ENCODE measurements around the gene SOCS1.

SOCS1 gene

DNA sequence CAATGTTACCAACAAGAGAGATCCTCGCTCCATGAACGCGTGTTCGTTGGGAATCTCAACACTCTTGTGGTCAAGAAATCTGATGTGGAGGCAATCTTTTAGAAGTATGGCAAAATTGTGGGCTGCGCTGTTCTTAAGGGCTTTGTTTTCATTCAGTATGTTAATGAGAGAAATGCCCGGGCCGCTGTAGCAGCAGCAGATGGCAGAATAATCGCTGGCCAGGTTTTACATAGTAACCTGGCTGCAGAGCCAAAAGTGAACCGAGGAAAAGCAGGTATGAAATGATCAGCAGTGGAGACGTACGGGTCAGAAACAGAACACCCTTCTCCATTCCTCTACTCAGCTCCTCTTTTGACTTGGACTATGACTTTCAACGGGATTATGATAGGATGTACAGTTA lies 13.3 kb downstream of the SOCS1 start:
- no peak for FAIRE-seq

DNA sequence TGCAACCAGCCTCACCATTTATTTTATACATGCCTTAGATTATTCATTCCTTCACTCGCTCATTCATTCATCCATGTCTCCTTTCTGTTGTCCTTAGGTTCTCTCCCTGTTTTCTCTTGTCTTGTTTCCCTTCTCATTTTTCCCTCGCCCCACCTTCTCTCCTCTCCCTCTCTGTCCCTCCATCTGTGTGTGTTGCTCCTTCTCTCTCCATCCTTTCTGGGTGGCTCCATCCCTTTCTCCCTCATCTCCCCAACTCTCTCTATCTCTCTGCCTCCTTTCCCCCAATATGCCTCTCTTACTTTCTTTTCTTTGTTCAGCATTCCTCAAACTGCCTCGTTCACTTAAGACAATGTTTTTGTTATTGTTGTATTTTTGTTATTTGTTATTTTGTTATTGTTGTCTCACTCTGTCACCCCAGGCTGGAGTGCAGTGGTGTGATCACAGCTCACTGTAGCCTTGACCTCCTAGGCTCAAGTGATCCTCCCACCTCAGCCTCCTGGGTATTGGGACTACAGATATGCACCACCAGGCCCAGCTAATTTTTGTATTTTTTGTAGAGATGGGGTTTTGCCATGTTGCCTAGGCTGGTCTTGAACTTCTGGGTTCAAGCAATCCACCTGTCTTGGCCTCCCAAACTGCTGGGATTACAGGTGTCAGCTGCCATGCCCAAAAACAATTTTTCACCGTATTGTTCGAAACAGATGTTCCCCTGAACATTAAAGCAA lies 14.4 kb downstream of the SOCS1 start:
- FAIRE-seq: no peak

DNA sequence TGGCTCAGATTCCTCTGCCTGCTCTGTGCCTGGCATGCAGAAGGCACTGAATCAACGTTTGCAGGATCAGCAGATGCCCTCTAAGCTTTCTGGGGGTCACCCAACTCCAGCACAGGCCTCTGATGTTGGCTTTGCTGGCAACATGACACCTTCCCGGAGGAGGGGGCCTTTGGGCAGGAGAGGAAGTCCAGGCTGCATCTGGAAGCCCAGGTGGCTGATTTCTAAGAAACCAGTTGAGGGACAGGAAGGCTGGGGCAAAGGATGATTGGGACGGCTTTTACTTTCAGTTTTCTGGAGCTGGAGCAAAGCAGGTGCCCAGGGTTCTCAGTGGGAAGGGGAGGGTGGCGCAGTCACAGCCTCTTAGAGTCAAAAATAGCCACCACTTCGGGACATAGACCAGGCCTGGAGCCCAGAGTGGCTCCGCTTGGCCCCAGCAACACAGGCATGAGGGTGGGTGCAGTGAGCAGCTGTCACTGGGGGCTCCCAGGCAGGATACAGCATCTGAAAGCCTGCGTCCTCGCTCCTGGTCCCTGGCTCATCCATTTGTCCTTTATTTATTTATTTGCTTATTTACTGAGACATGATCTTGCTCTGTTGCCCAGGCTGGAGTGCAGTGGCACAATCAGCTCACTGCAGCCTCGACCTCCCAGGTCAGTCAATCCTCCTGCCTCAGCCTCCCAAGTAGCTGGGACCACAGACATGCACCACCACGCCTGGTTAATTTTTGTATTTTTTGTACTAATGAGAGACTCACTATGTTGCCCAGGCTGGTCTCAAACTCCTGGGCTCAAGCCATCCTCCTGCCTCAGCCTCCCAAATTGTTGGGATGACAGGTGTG lies 15.1 kb downstream of the SOCS1 start:
- FAIRE-seq: no peak

DNA sequence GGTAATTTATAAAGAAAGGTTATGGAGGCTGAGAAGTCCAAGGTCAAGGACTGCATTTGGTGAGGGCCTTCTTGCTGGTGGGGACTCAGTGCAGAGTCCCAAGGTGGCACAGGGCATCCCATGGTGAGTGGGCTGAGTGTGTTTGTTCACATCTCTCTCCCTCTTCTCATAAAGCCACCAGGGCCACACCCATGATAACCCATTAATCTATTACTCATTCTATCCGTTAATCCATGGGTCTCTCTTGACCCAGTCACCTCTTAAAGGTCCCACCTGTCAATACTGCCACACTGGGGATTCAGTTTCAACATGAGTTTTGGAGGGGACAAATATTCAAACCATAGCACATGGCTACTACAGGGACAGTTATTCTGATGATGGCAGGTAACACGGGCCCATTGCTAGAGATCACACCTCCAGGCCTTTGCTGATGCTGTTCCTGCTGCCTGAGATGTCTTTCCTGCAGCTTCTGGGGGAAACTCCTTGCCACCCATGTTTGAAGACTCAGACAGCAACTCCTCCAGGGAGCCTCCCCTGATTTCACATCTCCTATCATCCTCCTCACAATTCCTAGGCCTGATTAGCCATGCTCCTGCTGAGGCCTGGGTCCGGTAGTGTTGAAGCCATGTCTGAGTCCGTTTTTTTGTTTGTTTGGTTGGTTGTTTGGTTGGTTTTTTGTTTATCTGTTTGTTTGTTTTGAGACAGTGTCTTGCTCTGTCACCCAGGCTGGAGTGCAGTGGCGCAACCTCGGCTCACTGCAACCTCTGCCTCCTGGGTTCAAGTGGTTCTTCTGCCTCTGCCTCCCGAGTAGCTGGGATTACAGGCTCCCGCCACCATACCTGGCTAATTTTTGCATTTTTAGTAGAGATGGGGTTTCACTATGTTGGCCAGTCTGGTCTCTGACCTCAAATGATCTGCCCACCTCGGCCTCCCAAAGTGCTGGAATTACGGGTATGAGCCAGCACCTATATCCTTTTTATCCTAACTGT lies 16.1 kb downstream of the SOCS1 start:
- FAIRE-seq: no peak

DNA sequence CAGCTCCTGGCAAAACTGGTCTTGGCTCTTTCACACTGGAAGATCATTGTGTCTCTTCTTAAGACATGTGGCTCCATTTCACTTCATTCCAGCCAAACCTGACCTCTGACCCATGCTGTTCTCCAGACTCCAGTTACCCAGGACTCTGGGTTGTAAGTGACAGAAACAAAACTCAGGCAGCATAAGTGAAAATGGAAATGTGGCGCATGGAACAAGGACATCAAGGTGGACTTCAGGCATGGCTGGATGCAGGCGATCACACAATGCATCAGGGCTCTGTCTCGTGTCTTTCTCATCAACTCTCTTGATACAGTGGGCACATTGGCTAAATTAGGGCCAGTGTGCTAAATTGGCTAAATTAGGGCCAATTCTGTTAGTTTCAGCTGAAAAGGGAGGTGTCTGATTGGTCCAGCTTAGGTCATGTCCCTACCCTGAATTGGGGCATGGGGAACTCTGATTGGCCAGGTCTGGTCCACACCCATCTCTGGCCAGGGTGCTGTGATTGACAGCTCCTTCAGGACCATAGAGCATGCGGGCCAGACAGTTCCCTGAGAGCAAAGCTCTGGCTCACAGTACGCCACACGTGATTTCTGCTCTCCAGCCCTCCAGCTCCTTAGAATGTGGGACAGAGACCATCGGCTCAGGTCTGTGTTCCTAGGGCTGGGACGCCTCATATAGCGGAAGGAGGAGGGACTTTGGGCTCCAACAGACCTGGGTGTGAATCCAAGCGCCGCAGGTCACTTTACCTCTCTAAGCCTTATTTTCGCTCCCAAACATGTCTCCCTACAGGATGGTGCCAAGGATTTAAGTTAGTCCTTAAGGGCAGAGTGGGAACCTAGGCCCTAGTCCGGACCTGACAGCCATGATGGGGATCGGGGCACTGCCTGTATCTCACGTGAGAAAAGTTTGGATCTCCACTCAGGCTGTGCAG lies 17.5 kb downstream of the SOCS1 start:
- FAIRE-seq: no peak

DNA sequence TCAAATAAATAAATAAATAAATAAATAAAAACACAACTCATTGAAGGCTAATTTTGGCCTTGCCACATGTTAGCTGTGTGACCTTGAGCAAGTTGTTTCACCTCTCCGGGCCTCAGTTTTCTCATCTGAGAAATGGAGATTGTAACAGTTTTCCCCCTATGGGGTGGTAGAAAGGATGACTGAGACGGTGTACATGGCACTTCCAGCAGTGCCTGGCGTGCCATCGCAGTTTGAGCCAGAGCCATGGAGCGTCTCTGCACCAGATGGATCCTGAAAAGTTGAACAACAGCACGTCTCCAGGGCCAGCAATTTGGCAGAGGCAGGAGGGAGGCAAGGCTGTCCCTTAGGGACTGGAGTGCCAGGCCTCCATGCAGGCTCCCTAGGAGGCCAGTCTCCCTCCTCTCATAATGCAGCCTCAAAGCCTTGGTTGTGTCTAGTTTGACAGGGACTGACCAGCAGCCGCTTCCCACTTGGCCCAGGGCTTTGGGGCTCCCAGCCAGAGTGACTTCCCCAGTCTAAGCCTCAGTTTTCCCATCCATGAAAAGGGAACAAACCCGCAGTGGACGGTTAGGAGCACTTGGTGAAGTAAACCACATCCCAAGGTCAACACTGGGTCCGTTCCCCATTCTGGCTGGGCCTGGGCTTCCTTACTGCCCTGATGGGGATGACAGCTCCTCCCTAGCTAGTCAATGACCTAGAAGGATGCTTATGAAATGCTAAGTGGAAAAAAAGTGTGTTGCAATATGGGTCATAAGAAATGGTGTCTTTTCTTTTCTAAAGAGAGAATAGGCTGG lies 19.3 kb downstream of the SOCS1 start:
- FAIRE-seq: no peak

DNA sequence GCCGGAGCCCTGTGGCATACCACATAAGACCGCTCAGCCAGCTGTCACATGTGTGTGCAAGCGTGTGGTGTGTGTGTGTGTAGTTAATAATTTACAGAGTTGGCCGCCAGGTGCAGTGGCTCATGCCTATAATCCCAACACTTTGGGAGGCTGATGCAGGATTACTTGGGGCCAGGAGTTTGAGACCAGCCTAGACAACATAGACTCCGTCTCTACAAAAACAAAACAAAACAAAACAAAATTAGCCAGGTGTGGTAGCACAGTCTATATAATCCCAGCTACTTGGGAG lies 20.4 kb downstream of the SOCS1 start:
- no peak for FAIRE-seq

GRCh38 chr16:11234884-11235702 lies 20.9 kb downstream of the SOCS1 start:
- no peak for FAIRE-seq

DNA sequence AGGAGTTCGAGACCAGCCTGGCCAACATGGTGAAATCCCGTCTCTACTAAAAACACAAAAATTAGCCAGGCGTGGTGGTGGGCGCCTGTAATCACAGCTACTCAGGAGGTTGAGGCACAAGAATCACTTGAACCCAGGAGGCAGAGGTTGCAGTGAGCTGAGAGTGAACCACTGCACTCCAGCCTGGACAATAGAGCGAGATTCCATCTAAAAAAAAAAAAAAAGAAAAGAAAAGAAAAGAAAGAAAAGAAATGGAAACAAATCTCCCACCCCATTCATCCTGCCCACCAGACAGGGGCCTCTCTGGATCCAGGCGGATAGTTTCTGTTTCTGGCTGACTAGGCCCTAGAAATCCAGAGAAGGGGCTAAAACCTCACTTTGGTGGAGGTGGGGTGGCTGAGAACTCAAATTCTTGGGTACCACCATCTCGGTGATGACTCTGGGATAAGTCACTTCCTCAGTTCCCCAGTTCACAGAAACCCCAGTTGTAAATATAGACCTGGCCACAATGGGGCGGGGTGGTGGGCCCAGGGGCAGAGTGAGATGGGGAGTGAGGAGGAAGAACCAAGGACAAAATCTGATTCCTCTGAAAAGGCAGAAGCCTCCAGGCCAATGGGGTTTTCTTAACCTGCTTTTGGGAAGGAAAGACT lies 22.2 kb downstream of the SOCS1 start:
- FAIRE-seq: no peak

GRCh38 chr16:11232852-11233726 lies 22.9 kb downstream of the SOCS1 start:
- FAIRE-seq: no peak

DNA sequence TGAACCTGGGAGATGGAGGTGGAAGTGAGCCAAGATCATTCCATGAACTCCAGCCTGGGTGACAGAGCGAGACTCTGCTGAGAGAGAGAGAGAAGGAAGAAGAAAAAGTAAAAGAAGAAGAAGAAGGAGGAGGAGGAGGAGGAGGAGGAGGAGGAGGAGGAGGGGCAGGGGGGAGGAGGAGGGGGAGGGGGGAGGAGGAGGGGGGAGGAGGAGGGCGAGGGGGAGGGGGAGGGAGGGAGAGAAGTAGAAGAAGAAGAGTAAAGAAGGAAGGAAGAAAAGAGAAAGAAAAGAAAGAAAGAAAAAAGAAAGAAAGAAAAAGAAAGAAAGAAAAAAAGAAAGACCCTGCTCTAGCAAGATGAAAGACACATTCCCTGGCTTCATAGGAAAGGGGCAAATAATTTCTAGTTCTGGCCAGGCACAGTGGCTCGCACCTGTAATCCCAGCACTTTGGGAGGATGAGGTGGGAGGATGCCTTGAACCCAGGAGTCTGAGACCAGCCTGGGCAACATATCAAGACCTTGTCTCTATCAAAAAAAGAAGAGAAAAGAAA lies 23.6 kb downstream of the SOCS1 start:
- FAIRE-seq: no peak

DNA sequence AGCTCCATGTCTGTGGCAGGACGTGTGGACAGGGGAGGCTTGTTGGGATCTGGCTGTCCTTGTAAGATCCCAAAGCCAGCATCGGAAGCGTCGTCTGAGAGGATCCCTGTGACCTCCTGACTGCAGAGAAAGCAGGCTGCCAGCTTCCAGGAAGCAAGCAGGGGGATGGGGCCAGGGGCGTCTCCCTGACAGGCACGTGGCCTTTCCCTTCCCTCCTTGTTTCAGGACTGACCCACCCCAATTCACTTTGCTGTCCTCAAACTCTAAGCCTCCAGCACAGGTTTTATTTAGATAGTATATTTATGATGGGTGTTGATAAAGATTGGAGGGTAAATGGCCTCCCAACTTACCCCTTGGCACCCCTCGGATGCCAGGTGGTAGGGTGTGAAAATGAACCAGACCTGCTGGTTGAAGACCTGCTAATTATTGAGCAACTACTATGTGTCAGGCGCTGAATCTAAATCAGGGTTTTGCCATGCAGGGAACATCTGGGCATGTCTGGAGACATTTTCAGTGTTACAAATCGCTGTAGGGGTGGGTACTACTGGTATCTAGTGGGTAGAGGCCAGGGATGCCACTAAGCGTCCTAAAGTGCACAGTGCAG lies 24.5 kb downstream of the SOCS1 start:
- no peak for FAIRE-seq

GRCh38 chr16:11229906-11230305 lies 26.1 kb downstream of the SOCS1 start:
- FAIRE-seq: no peak

GRCh38 chr16:11229432-11229831 lies 26.6 kb downstream of the SOCS1 start:
- FAIRE-seq: no peak

- no peak for FAIRE-seq
Measured at GRCh38 chr16:11225677-11226549, 30.1 kb downstream of the SOCS1 start.

- no peak for FAIRE-seq
Measured at GRCh38 chr16:11224894-11225676, 30.9 kb downstream of the SOCS1 start.
